Activated effector memory CD4-positive, alpha-beta T cell treated with anti-CD3 and anti-CD28 coated beads, Interleukin-2, amount 50 U/mL, for 16 hours (primary cell): ENCODE data around the gene MEGF8.
A peak's percentile ranks its signal among the peaks of the same experiment; 100 is the strongest.
"Not testable (repeated sequence)": the region's sequence is repeated elsewhere in the genome, so short reads cannot be mapped to it uniquely, and the experiment has no call there.

ENCODE experiments used
- DNase-seq: peaks from one replicate; pipeline ENCODE4 v3.0.0-alpha.2; 2020

The MEGF8 gene

GRCh38 chr19:42311657-42312056, 13.8 kb upstream of the MEGF8 start:
- no peak for DNase-seq

DNA sequence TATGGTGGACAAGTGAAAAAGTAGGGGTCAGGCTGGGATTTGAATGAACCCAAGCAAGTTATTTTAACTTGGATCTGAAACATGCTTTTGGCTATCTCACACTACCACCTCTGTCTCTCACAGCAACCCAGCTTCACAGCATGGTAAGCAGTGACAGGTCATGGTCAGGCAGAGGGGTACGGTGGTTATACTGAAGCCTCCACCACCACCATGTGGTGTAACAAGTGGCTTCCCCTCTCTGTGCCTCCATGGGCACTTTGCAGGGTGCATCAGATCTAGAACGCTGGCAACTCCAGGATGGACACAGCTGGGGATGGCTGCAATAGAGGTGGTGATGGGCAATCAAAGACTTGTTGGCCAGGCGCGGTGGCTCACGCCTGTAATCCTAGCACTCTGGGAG, 13.1 kb upstream of the MEGF8 start:
- no peak for DNase-seq

DNA sequence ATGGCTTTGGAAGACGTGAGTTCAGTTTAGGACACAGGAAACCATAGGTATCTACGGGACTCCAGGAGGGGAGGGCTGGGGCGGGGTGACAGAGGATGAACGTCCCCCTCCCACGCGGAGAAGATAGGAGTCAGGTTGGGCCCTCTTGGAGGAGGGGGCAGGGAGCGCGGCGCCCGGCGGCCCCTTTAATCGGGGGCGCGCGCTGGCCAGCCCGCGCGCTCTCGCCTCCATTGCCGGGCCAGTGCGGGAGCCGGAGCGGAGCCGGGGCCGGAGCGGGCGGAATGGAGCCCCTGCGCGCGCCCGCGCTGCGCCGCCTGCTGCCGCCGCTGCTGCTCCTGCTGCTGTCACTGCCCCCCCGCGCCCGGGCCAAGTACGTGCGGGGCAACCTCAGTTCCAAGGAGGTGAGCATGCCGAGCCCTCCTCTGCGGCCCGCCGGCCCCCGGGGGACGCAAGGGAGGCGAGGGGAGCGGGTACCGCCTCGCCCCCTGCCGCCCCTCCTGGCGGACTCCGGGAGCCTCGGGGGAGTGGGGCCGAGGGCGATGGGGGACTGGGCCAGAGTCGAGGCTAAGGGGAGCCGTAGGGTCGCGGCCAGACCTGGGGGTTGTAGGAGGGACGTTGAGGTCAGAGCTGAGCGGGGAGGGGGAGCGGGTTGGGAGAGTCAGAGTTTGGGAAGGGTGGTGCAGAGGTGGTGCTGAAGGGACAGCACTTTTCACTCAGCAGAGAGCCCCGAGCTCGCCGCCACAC, 12.2 kb upstream of the MEGF8 start, which contains the start of gene TMEM145:
TSS of gene TMEM145 (plus strand) at position 214 of the 744 bp plus-strand sequence. CDS start at position 282, 68 bp downstream.
- DNase-seq, result peak; percentile 75

DNA sequence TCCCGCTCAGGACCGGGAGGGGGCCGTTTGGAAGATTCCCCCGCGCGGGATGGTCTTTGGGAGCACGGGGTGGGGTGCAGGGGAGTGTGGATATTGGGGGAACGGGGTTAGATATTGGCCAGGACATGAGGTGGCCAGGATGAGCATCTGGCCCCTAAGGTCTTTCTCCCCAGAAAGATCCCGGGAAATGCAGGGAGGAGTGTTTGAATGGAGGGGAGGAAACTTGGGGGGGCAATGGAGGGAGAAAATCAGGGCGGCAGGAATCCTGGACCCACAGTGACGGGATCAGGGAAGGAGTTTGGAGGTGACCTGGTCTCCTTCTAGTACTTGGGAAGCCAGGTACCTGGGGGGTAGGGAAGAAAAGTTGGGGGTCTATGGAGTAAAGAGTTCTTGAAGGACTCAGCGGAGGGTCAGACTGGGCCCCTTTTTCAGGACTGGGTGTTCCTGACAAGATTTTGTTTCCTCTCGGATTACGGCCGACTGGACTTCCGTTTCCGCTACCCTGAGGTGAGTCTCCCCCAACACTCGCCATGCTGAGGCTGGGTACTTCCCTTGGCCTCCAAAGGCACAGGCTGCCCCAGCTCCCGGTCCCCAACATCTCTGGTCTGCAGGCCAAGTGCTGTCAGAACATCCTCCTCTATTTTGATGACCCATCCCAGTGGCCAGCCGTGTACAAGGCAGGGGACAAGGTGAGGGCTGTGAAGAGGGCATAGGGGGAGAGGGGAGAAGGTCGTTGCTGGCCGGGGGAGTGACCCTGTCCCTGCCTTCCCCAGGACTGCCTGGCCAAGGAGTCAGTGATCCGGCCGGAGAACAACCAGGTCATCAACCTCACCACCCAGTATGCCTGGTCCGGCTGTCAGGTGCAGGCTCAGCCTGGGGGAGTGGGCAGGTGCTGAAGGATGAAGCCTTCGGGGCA, 11.3 kb upstream of the MEGF8 start:
- DNase-seq, result no peak

DNA sequence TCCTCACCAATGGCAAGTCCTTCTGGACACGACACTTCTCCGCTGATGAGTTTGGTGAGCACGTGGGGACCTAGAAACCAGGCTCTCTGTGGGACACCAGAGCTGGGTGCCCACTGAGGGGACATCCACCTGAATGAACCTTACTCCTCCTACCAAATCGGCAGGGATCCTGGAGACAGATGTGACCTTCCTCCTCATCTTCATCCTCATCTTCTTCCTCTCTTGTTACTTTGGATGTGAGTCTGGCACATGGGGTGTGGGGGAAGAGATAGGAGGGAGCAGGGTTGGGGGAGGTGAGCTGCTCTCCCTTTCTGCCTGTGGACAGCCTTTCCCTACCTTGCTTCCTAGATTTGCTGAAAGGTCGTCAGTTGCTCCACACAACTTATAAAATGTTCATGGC, 10.4 kb upstream of the MEGF8 start:
- DNase-seq, result no peak

DNA sequence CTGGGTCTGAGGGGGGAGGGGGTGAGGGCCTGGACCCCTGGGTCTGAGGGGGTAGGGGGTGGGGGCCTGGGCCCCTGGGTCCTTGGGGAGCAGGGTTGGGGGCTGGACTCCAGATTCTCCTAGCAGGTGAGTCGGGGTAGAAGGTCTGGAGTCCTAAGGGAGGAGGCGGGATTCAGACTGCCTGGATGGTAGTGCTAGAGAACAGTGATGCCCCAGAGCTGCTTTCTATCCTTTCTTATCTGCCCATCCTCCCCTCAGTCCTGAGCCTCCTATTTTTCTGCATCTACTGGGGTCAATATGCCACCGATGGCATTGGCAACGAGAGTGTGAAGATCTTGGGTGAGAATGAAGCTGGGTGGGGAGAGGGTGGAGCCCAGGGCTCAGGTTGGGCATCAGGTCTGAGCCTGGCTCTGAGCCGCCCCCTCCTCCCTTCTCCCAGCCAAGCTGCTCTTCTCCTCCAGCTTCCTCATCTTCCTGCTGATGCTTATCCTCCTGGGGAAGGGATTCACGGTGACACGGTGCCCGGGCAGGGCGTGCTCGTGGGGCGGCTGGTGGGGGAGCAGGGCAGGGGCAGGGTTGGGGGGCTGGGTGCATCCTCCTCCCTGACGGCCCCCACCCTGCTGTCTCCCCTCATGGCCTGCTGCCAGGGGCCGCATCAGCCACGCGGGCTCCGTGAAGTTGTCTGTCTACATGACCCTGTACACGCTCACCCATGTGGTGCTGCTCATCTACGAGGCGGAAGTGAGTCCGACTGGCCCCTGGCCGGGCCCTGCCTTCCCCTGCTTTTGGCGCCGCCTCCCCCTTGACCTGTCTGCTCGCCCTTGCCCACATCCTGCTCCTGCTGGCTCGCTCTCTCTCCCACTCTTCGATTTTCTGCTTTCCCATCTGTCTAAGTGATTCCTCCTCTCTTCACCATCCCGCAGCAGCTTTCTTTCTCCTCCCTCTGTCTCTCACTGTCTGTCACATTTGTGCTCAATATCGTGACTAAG, 8.9 kb upstream of the MEGF8 start:
- no peak for DNase-seq

DNA sequence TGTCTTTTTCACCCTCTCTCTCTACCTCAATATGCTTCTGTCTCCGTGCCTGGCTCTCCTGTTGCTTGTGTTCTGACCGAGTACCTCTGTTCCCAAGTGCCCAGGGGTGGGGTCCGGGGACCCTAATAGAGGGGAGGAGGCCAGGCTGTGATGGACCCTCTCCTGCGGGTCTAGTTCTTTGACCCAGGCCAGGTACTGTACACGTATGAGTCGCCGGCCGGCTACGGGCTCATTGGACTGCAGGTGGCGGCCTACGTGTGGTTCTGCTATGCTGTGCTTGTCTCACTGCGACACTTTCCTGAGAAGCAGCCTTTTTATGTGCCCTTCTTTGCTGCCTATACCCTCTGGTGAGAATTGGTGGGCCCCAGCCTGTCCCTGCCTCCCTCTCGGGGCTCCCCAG, 7.9 kb upstream of the MEGF8 start:
- no peak for DNase-seq

DNA sequence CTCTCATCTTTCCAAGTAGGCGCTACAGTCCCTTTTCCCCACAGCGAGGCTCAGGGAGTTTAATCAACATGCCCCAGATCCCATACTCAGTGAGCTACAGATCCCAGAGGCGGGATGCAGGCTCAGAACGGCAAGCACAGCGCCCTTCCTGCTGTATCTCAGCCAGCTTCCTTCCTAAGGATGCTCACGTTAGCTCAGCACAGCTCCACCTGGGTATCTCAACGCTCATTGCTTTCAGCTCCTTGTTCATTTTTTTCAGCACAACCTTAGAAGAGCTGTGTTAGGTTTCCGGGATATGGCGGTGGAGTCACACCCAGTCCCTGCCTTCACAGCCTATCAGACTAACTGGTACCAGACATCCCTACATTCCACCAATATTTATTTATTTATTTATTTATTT, 3.1 kb upstream of the MEGF8 start:
- no peak for DNase-seq

DNA sequence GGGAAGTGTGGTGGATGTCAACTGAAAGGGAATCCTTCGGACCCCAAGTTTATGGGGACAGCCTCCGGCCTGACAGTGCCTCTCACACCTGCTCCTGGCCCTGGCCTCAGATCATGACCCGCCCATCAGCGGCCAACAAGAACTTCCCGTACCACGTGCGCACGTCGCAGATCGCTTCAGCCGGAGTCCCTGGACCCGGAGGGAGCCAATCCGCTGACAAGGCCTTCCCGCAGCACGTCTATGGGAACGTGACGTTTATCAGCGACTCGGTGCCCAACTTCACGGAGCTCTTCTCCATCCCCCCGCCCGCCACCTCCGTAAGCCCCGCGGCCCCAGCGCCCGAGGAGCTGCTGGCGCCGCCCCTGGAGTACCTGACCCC, 2.0 kb upstream of the MEGF8 start:
- DNase-seq, result no peak

- DNase-seq, result peak; percentile 72
These were observed 1.4 kb upstream of the MEGF8 start for GRCh38 chr19:42323852-42324654.

DNA sequence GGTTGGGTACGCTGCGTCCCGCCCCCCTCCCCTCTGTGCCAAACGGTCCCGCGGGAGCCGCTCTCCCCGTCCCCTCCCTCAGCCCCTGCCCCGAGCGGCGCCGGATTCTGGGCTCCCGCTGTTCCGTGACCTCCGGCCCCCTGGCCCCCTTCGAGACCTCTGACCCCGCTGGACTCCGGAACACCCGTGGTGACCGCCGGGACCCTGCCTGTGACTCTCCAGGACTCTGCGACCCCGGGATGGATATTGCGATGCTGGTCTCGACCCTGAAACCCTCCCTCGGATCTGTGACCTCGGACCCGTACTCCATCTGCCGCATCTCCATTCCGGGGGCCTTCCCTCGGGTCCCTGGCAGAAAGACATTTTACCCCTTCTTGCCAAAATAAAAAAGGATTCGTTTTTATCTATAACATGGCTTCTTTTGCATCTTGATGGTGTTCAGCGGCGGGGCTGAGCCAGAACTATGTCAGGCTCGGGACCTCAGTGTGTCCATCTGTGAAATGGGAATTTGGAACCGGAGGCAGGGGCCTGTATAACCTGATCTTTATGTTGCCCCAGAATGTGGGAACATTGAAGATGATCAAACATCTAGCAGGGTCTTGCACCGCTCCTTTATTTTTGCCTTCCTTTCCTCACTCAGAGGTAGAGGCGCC, 654 bp upstream of the MEGF8 start:
- no peak for DNase-seq

DNA sequence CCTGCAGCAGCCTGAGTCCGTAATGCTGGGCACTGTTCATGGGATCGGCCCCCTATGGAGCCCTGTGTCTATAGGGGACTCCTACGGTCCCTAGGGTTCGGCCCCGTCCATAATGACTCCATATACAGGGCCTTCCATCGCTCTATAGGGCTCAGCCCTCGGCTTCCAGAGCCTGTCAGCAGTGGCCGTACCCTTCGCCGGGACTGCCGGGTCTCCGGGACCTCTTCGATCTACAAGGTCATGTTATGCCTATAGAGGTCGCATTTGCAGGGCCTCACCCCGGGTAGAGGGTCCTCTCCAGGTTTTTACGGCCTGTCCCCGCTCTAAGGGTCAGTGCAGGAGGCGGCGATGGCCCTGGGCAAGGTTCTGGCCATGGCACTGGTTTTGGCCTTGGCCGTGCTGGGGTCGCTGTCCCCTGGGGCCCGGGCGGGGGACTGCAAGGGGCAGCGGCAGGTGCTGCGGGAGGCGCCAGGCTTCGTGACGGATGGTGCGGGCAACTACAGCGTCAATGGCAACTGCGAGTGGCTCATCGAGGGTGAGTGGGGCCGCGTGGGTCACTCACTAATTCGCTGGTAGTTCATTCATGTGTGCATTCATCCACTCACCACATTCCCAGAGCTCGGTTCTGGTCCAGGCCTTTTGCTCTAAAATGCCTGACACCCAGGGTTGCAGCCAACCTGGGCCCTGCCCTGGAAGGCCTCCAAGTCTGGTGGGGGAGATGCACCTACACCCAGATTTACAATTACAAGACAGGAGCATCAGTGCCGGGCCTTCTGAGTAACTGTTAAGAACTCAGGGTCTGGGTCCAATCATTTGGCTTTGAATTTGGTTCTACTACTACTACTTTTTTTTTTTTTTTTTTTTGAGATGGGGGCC, 699 bp downstream of the MEGF8 start:
- peak; percentile 74 for DNase-seq

DNA sequence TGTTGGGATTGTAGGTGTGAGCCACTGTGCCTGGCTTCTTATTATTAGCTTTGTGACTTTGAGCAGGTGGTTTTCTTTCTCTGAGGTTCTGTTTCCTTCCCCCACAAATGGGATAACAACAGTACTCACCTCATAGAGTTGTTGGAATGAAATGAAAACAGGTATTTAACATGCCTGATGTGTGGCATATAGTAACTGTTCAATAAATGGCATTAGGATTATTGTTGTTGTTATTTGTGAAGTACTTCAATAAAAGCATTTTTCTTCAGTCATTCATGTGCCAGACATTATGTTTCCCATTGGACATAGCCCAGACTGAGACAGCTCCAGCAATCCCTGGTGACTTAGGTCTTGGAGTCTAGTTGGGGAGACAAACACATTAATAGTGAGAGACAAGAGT, 1.5 kb downstream of the MEGF8 start:
- no peak for DNase-seq

- DNase-seq, result no peak
These were observed 1.9 kb downstream of the MEGF8 start for GRCh38 chr19:42327381-42327780.

DNA sequence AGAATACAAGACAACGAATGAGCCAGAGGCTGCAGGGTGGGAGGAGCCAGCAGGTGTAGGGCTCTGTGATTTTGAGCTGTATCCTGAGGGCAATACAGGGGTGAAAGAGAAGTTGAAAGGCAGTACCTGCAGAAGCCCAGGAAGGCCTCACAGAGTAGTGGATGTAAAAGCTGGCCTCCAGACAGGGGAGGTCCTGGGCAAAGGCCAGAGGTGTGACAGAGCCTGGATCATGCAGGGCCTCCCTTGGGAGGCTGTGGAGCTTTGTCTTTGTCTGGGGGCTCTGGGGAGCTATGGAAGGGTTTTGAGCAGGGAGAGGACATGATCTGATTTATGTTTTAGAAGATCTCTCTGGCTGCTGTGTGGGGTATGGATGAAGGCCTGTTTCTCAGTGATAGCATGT, 2.7 kb downstream of the MEGF8 start:
- DNase-seq, result no peak

DNA sequence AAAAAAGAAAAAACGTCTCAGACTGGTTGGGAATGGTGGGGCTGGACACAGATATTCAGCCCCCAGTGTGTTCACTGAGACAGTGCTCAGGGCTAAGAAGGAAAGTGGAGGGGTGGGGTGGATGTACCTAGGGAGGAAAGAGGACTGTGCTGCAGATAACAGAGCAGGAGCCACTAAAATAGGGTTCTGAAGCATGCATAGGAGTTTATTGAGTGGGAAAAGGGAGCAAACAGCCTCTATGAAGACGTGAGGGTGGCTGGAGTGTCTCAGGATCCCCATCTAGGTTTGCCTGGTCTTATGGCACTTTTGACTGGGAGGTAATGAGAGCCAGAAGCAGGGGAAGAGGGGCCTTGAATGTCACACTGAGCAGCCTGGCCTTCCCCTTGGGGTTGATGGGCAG, 3.4 kb downstream of the MEGF8 start:
- DNase-seq, result no peak

- DNase-seq, result no peak
These were observed 4.8 kb downstream of the MEGF8 start for GRCh38 chr19:42330241-42330711.

GRCh38 chr19:42331333-42331732, 5.9 kb downstream of the MEGF8 start:
- DNase-seq, result not testable (repeated sequence)

GRCh38 chr19:42332059-42332458, 6.6 kb downstream of the MEGF8 start:
- DNase-seq, result no peak

- DNase-seq, result no peak
These were observed 7.6 kb downstream of the MEGF8 start for GRCh38 chr19:42333018-42333417.
